GM19023 (cell line): Measurements from ENCODE around the gene ABHD6.
A peak's percentile ranks its signal among the peaks of the same experiment; 100 is the strongest.
"Not testable (repeated sequence)": the region's sequence is repeated elsewhere in the genome, so short reads cannot be mapped to it uniquely, and the experiment has no call there.

ENCODE experiments used
- ATAC-seq: cut with Tn5 transposase; IDR thresholded peaks from one replicate; pipeline ENCODE4 v1.9.1; 2021; ENCODE audit warnings: mild to moderate bottlenecking, moderate library complexity; ENCODE audit not compliant: unreplicated experiment

ABHD6 gene

GRCh38 chr3:58271901-58272501, 34.4 kb downstream of the ABHD6 start:
- no peak for ATAC-seq

- ATAC-seq: no peak
Observed at GRCh38 chr3:58272891-58273290, 35.3 kb downstream of the ABHD6 start.

GRCh38 chr3:58273362-58273761, 35.8 kb downstream of the ABHD6 start:
- ATAC-seq: not testable (repeated sequence)

GRCh38 chr3:58274027-58274614, 36.5 kb downstream of the ABHD6 start:
- no peak for ATAC-seq

GRCh38 chr3:58281069-58281468, 43.5 kb downstream of the ABHD6 start:
- ATAC-seq: no peak

- no peak for ATAC-seq
Observed at GRCh38 chr3:58285334-58285733, 47.7 kb downstream of the ABHD6 start.

GRCh38 chr3:58287354-58287753, 49.8 kb downstream of the ABHD6 start:
- ATAC-seq: no peak

GRCh38 chr3:58288011-58288728, 50.6 kb downstream of the ABHD6 start:
- no peak for ATAC-seq

- ATAC-seq: not testable (repeated sequence)
Observed at GRCh38 chr3:58288964-58289613, 51.5 kb downstream of the ABHD6 start.

GRCh38 chr3:58290446-58290845, 52.9 kb downstream of the ABHD6 start:
- ATAC-seq: not testable (repeated sequence)

- no peak for ATAC-seq
Observed at GRCh38 chr3:58291671-58292338, 54.2 kb downstream of the ABHD6 start.

- no peak for ATAC-seq
Observed at GRCh38 chr3:58292866-58293265, 55.3 kb downstream of the ABHD6 start.

- no peak for ATAC-seq
Observed at GRCh38 chr3:58293516-58293915, 55.9 kb downstream of the ABHD6 start.

GRCh38 chr3:58296269-58296668, 58.7 kb downstream of the ABHD6 start:
- ATAC-seq: no peak

GRCh38 chr3:58296843-58297242, 59.3 kb downstream of the ABHD6 start:
- no peak for ATAC-seq

GRCh38 chr3:58298190-58298589, 60.6 kb downstream of the ABHD6 start:
- no peak for ATAC-seq

- no peak for ATAC-seq
Observed at GRCh38 chr3:58299075-58299474, 61.5 kb downstream of the ABHD6 start.

GRCh38 chr3:58299839-58300516, 62.4 kb downstream of the ABHD6 start:
- no peak for ATAC-seq

- peak; percentile 89 for ATAC-seq
Observed at GRCh38 chr3:58305882-58306711, 68.5 kb downstream of the ABHD6 start, which contains the start of the genes HTD2 and RPP14. HTD2 (plus strand) TSS chr3:58306520; CDS start chr3:58317614, 11,094 bp downstream. RPP14 (plus strand) TSS chr3:58306245; CDS start chr3:58310330, 4,085 bp downstream.
